CD14-positive monocyte (primary cell): ENCODE measurements around the gene CACNA2D1. TPM values are rescaled to one million over a fixed set of nuclear protein-coding genes. Genes with fewer than 3 reads are reported as not detected.
"Not testable (repeated sequence)": the region's sequence is repeated elsewhere in the genome, so short reads cannot be mapped to it uniquely, and the experiment has no call there.

Source experiments
- DNase-seq, 3 donors: peaks; one replicate each; pipeline ENCODE4 v3.0.0-alpha.2; 2011 to 2022
- H2AFZ ChIP-seq: 2 replicates; pipeline ENCODE4 v1.6.0; 2012; ENCODE audit warnings: mild to moderate bottlenecking, low read depth, low read length, inconsistent platforms; ENCODE audit not compliant: insufficient read depth, poor library complexity, severe bottlenecking
- H3K27ac ChIP-seq, 2 donors: 1 replicate in 1 of 2; 2 replicates in 1 of 2; pipeline ENCODE4 v1.5.1; 2012 to 2013; ENCODE audit warnings: low read length in 2 of 2, control low read depth in 1 of 2, inconsistent platforms in 1 of 2, low read depth in 1 of 2, mild to moderate bottlenecking in 1 of 2
- H3K27me3 ChIP-seq, 2 donors: one replicate each; pipeline versions ENCODE4 v1.6.0 to v1.6.1; 2011 to 2013; ENCODE audit warnings: low read length in 2 of 2; ENCODE audit not compliant: control insufficient read depth in 2 of 2, insufficient read depth in 2 of 2
- H3K36me3 ChIP-seq, 2 donors: replicated peaks in 1 of 2; 1 replicate in 1 of 2; 2 replicates in 1 of 2; pipeline versions ENCODE4 v1.5.1 to v1.6.1; 2012 to 2013; ENCODE audit warnings: low read length in 2 of 2, control low read depth in 1 of 2, inconsistent platforms in 1 of 2, mild to moderate bottlenecking in 1 of 2; ENCODE audit not compliant: insufficient read depth in 2 of 2, control insufficient read depth in 1 of 2
- H3K4me1 ChIP-seq, 2 donors: 1 replicate in 1 of 2; 2 replicates in 1 of 2; pipeline versions ENCODE4 v1.5.1 to v1.6.1; 2012 to 2013; ENCODE audit warnings: low read length in 2 of 2, control low read depth in 1 of 2, inconsistent platforms in 1 of 2, mild to moderate bottlenecking in 1 of 2, moderate library complexity in 1 of 2; ENCODE audit not compliant: insufficient read depth in 2 of 2, control insufficient read depth in 1 of 2
- H3K4me2 ChIP-seq: replicated peaks from 2 replicates; pipeline ENCODE3; 2012; ENCODE audit warnings: low read length, moderate library complexity, mild to moderate bottlenecking; ENCODE audit not compliant: poor library complexity, severe bottlenecking; ENCODE audit errors: extremely low read depth
- H3K4me3 ChIP-seq, 3 experiments: fragments of 200-600 bp in 1 of 3; sonication (generic) in 1 of 3; replicated peaks in 1 of 3; 1 replicate in 2 of 3; 2 replicates in 1 of 3; pipeline ENCODE4 v1.5.1; 2011 to 2013; ENCODE audit warnings: low read length in 3 of 3, mild to moderate bottlenecking in 3 of 3, control low read depth in 2 of 3, low read depth in 2 of 3, inconsistent platforms in 1 of 3, moderate library complexity in 1 of 3
- H3K79me2 ChIP-seq: 2 replicates; pipeline ENCODE4 v1.6.0; 2012; ENCODE audit warnings: mild to moderate bottlenecking, control low read depth, inconsistent platforms, low read length, moderate library complexity; ENCODE audit not compliant: insufficient read depth
- H3K9ac ChIP-seq: 2 replicates; pipeline ENCODE4 v1.6.0; 2017; ENCODE audit warnings: low read length, mild to moderate bottlenecking; ENCODE audit not compliant: insufficient read depth, poor library complexity, severe bottlenecking
- H3K9me3 ChIP-seq, 2 donors: replicated peaks in 1 of 2; 1 replicate in 1 of 2; 2 replicates in 1 of 2; pipeline versions ENCODE4 v1.5.1 to v1.6.1; 2012 to 2013; ENCODE audit warnings: low read length in 2 of 2, control low read depth in 1 of 2; ENCODE audit not compliant: control insufficient read depth in 1 of 2, insufficient read depth in 1 of 2
- H4K20me1 ChIP-seq: 2 replicates; pipeline ENCODE4 v1.6.0; 2012; ENCODE audit warnings: mild to moderate bottlenecking, low read length, control low read depth, moderate library complexity; ENCODE audit not compliant: insufficient read depth
- H3K27ac Mint-ChIP-seq, 7 donors: one replicate each; pipeline ENCODE4 v1.8.0; 2020; ENCODE audit warnings: mild to moderate bottlenecking in 7 of 7, mixed read lengths in 7 of 7, moderate library complexity in 6 of 7, inconsistent platforms in 2 of 7
- H3K27me3 Mint-ChIP-seq, 3 donors: one replicate each; pipeline ENCODE4 v1.8.0; 2021 to 2022; ENCODE audit warnings: low read depth in 3 of 3, mild to moderate bottlenecking in 3 of 3, mixed read lengths in 3 of 3, moderate library complexity in 3 of 3, inconsistent platforms in 1 of 3
- H3K36me3 Mint-ChIP-seq, 2 donors: one replicate each; pipeline ENCODE4 v1.8.0; 2020; ENCODE audit warnings: mixed read lengths in 2 of 2, inconsistent platforms in 1 of 2, mild to moderate bottlenecking in 1 of 2
- H3K4me1 Mint-ChIP-seq: one replicate; pipeline ENCODE4 v1.8.0; 2020; ENCODE audit warnings: mild to moderate bottlenecking, mixed read lengths
- H3K4me3 Mint-ChIP-seq, 2 donors: one replicate each; pipeline ENCODE4 v1.8.0; 2020; ENCODE audit warnings: mild to moderate bottlenecking in 2 of 2, mixed read lengths in 2 of 2, moderate library complexity in 1 of 2
- H3K9me3 Mint-ChIP-seq, 7 donors: one replicate each; pipeline ENCODE4 v1.8.0; 2020 to 2022; ENCODE audit warnings: mixed read lengths in 7 of 7, mild to moderate bottlenecking in 6 of 7, moderate library complexity in 6 of 7, inconsistent platforms in 2 of 7
- CTCF ChIP-seq: fragments of 200-600 bp; IDR thresholded peaks from one replicate; pipeline ENCODE4 v1.8.0; 2022; ENCODE audit warnings: antibody characterized with exemption, mild to moderate bottlenecking
- WGBS: methylation state at CpG from one replicate; pipeline ENCODE4 v1.1.5; 2013; ENCODE audit warnings: missing lambda C conversion rate; ENCODE audit not compliant: insufficient coverage; 5-methylcytosine and 5-hydroxymethylcytosine counted together
- intact Hi-C, 2 donors: fragments of 100-400 bp; cut with micrococcal nuclease; formaldehyde crosslinking; loops; one replicate each; pipeline versions ENCODE4 v1.15.0 to v1.15.1; 2023
- polyA plus RNA-seq, 3 donors: library from polyadenylated mRNA; depleted of rRNA in 1 of 3; unstranded in 2 of 3; stranded (reverse) in 1 of 3; fragments of 300-500 nt in 2 of 3; fragments of >200 nt in 1 of 3; fragmentation: Illumina TruSeq in 2 of 3; gene quantifications; 1 replicate in 2 of 3; 2 replicates in 1 of 3; pipeline ENCODE4 v1.2.3, GENCODE V29; 2012 to 2021

CACNA2D1 gene
- polyA plus RNA-seq, 3 donors = 0.02 TPM; not detected in 2

- no peak for DNase-seq
- H3K36me3 Mint-ChIP-seq = no peaks in the 10 kb centered on the region
- TF ChIP-seq CTCF = no peak
- H3K27me3 Mint-ChIP-seq = peaks cover 0 to under 1% (median 0%) of the 10 kb centered on the region in 3 donors
- Histone ChIP-seq H4K20me1 (no peaks in the 10 kb centered on the region), H3K9me3 (peaks cover 0 to 6% of the 10 kb centered on the region in 2 donors), H3K9ac (no peak overlapping the region), H3K36me3 (no peaks in the 10 kb centered on the region), H3K27me3 (no peaks in the 10 kb centered on the region), H2AFZ (no peak overlapping the region), H3K4me2 (no peak overlapping the region), H3K79me2 (no peaks in the 10 kb centered on the region), H3K4me1 (no peaks in the 10 kb centered on the region), H3K4me3 (no peak overlapping the region), H3K27ac (no peak overlapping the region)
- peaks cover 0 to 3% (median 0%) of the 10 kb centered on the region in 7 donors for H3K9me3 Mint-ChIP-seq
- 70% methylated on average over 2 of the region's 2 CpGs for WGBS
- H3K27ac Mint-ChIP-seq = no peak overlapping the region
- H3K4me3 Mint-ChIP-seq = no peak overlapping the region
- H3K4me1 Mint-ChIP-seq = no peaks in the 10 kb centered on the region
- intact Hi-C loops = no loop called here
Measured at GRCh38 chr7:82388138-82388537, 55.4 kb downstream of the CACNA2D1 start.

GRCh38 chr7:82386571-82386970 is 57.0 kb downstream of the CACNA2D1 start:
- H3K9me3 ChIP-seq, H3K9me3 Mint-ChIP-seq, H2AFZ ChIP-seq, H3K4me3 ChIP-seq, H3K9ac ChIP-seq, H3K36me3 ChIP-seq, H3K4me1 ChIP-seq, H3K27me3 Mint-ChIP-seq, H3K27ac ChIP-seq, intact Hi-C loops, H4K20me1 ChIP-seq, H3K4me2 ChIP-seq, H3K79me2 ChIP-seq, H3K27ac Mint-ChIP-seq, H3K4me3 Mint-ChIP-seq, H3K4me1 Mint-ChIP-seq, H3K36me3 Mint-ChIP-seq, DNase-seq, H3K27me3 ChIP-seq: not testable (repeated sequence)
- WGBS = no CpG with 5 or more reads among the region's 6 CpGs
